NOMO-1 (cell line): ENCODE results near the gene RPS23.

Experiments used
- DNase-seq, 2 experiments: peaks; one replicate each; lab custom pipeline; 2025; ENCODE audit not compliant: unreplicated experiment in 2 of 2; lab: John Stamatoyannopoulos, UW

RPS23 gene

GRCh38 chr5:82246960-82247574 is 31.1 kb downstream of the RPS23 start:
- DNase-seq, result no peak

GRCh38 chr5:82244854-82245635 is 33.1 kb downstream of the RPS23 start:
- DNase-seq, result no peak

- no peak for DNase-seq
Observed at GRCh38 chr5:82244151-82244550, 34.0 kb downstream of the RPS23 start.

- DNase-seq, result no peak
Observed at GRCh38 chr5:82234885-82235284, 43.3 kb downstream of the RPS23 start.

- peak; percentile 28 to 43 for DNase-seq
Observed at GRCh38 chr5:82225525-82226172, 52.5 kb downstream of the RPS23 start.
